GM23338 (cell line): Measurements from ENCODE around the gene STAC.

Experiments used
- CREB1 ChIP-seq: fragments of 250-450 bp; sonication (Bioruptor Pico); IDR thresholded peaks from 2 replicates; pipeline ENCODE4 v1.5.0; 2020; ENCODE audit warnings: low read depth, mild to moderate bottlenecking, moderate library complexity
- EZH2 ChIP-seq: fragments of 200-600 bp; sonication (generic); IDR thresholded peaks from one replicate; pipeline ENCODE4 v1.8.0; 2017; ENCODE audit warnings: antibody characterized with exemption, mild to moderate bottlenecking, low read depth; ENCODE audit not compliant: unreplicated experiment
- JUNB ChIP-seq: IDR thresholded peaks from one replicate; pipeline ENCODE4 v1.6.1; 2016; ENCODE audit warnings: antibody characterized with exemption; ENCODE audit not compliant: unreplicated experiment
- POLR2AphosphoS5 ChIP-seq: IDR thresholded peaks from 2 replicates; pipeline ENCODE4 v1.6.1; 2016; ENCODE audit warnings: antibody characterized with exemption, low read depth
- TF ChIP-seq, protein P1 (sequence below), 2 experiments: fragments of 200-600 bp in 1 of 2; sonication (generic) in 1 of 2; conservative IDR thresholded peaks; 2 replicates each; pipeline versions ENCODE4 v1.5.1 to v1.6.1; 2016 to 2017; ENCODE audit warnings: antibody characterized with exemption in 2 of 2, low read depth in 2 of 2, mild to moderate bottlenecking in 2 of 2, moderate library complexity in 1 of 2

DNA sequence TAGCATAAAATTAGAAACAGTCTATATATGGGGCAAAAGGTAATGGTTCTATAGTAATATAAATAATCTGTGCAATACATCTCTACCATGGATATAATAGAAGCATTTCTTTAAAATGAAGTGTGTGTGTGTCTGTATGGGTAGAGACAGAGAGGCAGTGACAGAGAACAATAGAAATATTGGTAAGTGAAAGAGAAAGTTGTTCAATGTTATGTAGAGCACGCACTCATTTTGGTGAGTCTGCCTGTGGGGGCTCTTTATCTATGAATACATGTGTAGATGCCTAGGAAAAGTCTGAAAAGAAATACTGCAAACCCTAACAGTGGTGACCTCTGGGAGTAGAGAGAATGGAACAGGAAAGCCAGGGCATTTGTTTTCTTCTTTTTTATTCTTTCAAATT lies 182.6 kb downstream of the STAC start:
- TF ChIP-seq POLR2AphosphoS5 (no peak), CREB1 (CRISPR knock-in tag) (no peak), JUNB (no peak), EZH2 (no peak)
- TF ChIP-seq, protein P1, sequence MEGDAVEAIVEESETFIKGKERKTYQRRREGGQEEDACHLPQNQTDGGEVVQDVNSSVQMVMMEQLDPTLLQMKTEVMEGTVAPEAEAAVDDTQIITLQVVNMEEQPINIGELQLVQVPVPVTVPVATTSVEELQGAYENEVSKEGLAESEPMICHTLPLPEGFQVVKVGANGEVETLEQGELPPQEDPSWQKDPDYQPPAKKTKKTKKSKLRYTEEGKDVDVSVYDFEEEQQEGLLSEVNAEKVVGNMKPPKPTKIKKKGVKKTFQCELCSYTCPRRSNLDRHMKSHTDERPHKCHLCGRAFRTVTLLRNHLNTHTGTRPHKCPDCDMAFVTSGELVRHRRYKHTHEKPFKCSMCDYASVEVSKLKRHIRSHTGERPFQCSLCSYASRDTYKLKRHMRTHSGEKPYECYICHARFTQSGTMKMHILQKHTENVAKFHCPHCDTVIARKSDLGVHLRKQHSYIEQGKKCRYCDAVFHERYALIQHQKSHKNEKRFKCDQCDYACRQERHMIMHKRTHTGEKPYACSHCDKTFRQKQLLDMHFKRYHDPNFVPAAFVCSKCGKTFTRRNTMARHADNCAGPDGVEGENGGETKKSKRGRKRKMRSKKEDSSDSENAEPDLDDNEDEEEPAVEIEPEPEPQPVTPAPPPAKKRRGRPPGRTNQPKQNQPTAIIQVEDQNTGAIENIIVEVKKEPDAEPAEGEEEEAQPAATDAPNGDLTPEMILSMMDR (conservative IDR thresholded peaks at IDR 0.05; ENCODE audit: low read depth in 2 of 2) = no peak
